GM15510 (cell line): ENCODE measurements around the gene GPR179.

Experiments used
- POLR2A ChIP-seq: IDR thresholded peaks from 3 replicates; pipeline ENCODE4 v1.6.1; 2011; ENCODE audit warnings: borderline replicate concordance; ENCODE audit not compliant: insufficient read length; ENCODE audit errors: extremely low read depth

GPR179 gene

GRCh38 chr17:38317081-38317480 is 26.7 kb downstream of the GPR179 start:
- TF ChIP-seq POLR2A: no peak

GRCh38 chr17:38315497-38315896 is 28.3 kb downstream of the GPR179 start:
- TF ChIP-seq POLR2A: no peak

GRCh38 chr17:38296834-38297517 is 46.8 kb downstream of the GPR179 start, which contains the start of gene MRPL45:
Gene MRPL45 (plus strand): TSS chr17:38297168. CDS start chr17:38297184, 16 bp downstream.
- peak; percentile 42 for TF ChIP-seq POLR2A
